Measurements from ENCODE around the gene LPCAT1.

The LPCAT1 gene

DNA sequence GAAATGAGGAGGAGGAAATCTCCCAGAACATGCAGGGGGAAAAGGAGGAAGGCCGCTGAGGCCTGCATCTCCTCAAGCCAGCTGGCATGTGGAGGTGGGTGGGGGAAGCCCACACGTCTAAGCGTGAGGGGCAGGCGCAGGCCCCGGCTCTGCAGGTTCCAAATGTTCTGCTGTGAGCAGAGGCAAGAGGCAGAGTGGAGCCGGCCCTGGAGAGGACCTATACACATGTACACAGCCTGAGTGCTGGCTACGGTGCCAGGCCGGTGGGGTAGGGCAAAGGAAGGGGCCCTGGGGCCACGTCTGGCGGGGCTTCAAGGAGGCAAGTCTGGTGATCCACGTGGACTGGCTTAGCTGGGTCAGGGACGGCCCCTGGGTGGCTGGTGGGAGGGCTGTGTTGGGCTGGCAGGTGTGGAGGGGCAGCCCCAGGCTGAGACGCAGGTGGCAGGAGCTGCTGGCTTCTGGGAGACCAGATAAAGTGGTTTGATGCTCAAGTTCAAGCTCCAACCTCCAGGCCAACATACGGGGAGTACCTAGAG, 26.4 kb downstream of the LPCAT1 start:
- Histone ChIP-seq H3K27me3 (ENCODE audit: insufficient read depth, low read length, poor library complexity, severe bottlenecking) (no peaks in the 10 kb centered on the region), H2AFZ (ENCODE audit: low read length) (no peak overlapping the region), H4K20me1 (ENCODE audit: insufficient read depth, low read length, poor library complexity, severe bottlenecking) (peaks cover 25% of the 10 kb centered on the region), H3K9me3 (ENCODE audit: insufficient read depth, low read depth, low read length) (no peaks in the 10 kb centered on the region), H3K4me2 (ENCODE audit: low read depth, low read length, poor library complexity, severe bottlenecking) (no peak overlapping the region), H3F3A (ENCODE audit: low read depth) (no peaks in the 10 kb centered on the region), H3K9me2 (replicated peaks; ENCODE audit: low read depth, low read length) (no peaks in the 10 kb centered on the region), H3K79me2 (ENCODE audit: insufficient read depth, low read length) (peaks cover 59% of the 10 kb centered on the region), H3K4me1 (ENCODE audit: insufficient read depth, low read length, poor library complexity, severe bottlenecking) (peaks cover 18% of the 10 kb centered on the region), H3K36me3 (ENCODE audit: insufficient read depth, low read length) (peaks cover 83% of the 10 kb centered on the region; the same call in 1 of the 2 replicates), H3K4me3 (ENCODE audit: low read length, poor library complexity, severe bottlenecking) (no peak overlapping the region), H3K9ac (ENCODE audit: low read depth, low read length, poor library complexity, severe bottlenecking) (no peak overlapping the region)
- TF ChIP-seq EZH2phosphoT487 (IDR thresholded peaks at IDR 0.05; ENCODE audit: borderline replicate concordance), result no peak
- TF ChIP-seq, protein P1, sequence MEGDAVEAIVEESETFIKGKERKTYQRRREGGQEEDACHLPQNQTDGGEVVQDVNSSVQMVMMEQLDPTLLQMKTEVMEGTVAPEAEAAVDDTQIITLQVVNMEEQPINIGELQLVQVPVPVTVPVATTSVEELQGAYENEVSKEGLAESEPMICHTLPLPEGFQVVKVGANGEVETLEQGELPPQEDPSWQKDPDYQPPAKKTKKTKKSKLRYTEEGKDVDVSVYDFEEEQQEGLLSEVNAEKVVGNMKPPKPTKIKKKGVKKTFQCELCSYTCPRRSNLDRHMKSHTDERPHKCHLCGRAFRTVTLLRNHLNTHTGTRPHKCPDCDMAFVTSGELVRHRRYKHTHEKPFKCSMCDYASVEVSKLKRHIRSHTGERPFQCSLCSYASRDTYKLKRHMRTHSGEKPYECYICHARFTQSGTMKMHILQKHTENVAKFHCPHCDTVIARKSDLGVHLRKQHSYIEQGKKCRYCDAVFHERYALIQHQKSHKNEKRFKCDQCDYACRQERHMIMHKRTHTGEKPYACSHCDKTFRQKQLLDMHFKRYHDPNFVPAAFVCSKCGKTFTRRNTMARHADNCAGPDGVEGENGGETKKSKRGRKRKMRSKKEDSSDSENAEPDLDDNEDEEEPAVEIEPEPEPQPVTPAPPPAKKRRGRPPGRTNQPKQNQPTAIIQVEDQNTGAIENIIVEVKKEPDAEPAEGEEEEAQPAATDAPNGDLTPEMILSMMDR (conservative IDR thresholded peaks at IDR 0.05; ENCODE audit: low read length), result no peak

GRCh38 chr5:1495525-1495897, 28.2 kb downstream of the LPCAT1 start:
- no peaks in the 10 kb centered on the region for H3K27me3 ChIP-seq (ENCODE audit: insufficient read depth, low read length, poor library complexity, severe bottlenecking)
- no peaks in the 10 kb centered on the region for H3K9me3 ChIP-seq (ENCODE audit: insufficient read depth, low read depth, low read length)
- TF ChIP-seq, protein P1 (conservative IDR thresholded peaks at IDR 0.05; ENCODE audit: low read length), result no peak
- TF ChIP-seq EZH2phosphoT487 (IDR thresholded peaks at IDR 0.05; ENCODE audit: borderline replicate concordance), result no peak
- no peak overlapping the region for H3K9ac ChIP-seq (ENCODE audit: low read depth, low read length, poor library complexity, severe bottlenecking)
- peaks cover 89% of the 10 kb centered on the region; the same call in 1 of the 2 replicates for H3K36me3 ChIP-seq (ENCODE audit: insufficient read depth, low read length)
- peaks cover 18% of the 10 kb centered on the region for H3K4me1 ChIP-seq (ENCODE audit: insufficient read depth, low read length, poor library complexity, severe bottlenecking)
- H4K20me1 ChIP-seq (ENCODE audit: insufficient read depth, low read length, poor library complexity, severe bottlenecking), result peaks cover 9% of the 10 kb centered on the region
- peak overlapping the region; percentile 50 for H3K4me2 ChIP-seq (ENCODE audit: low read depth, low read length, poor library complexity, severe bottlenecking)
- H3K4me3 ChIP-seq (ENCODE audit: low read length, poor library complexity, severe bottlenecking), result peak overlapping the region; percentile 39
- no peaks in the 10 kb centered on the region for H3F3A ChIP-seq (ENCODE audit: low read depth)
- no peaks in the 10 kb centered on the region for H3K9me2 ChIP-seq (replicated peaks; ENCODE audit: low read depth, low read length)
- H2AFZ ChIP-seq (ENCODE audit: low read length), result no peak overlapping the region
- H3K79me2 ChIP-seq (ENCODE audit: insufficient read depth, low read length), result peaks cover 41% of the 10 kb centered on the region

GRCh38 chr5:1494780-1495524, 28.8 kb downstream of the LPCAT1 start:
- no peaks in the 10 kb centered on the region for H3F3A ChIP-seq (ENCODE audit: low read depth)
- peak overlapping the region; percentile 43 for H3K4me3 ChIP-seq (ENCODE audit: low read length, poor library complexity, severe bottlenecking)
- H3K9me2 ChIP-seq (replicated peaks; ENCODE audit: low read depth, low read length), result no peaks in the 10 kb centered on the region
- no peak overlapping the region for H3K9ac ChIP-seq (ENCODE audit: low read depth, low read length, poor library complexity, severe bottlenecking)
- peak overlapping the region; percentile 50 for H3K4me2 ChIP-seq (ENCODE audit: low read depth, low read length, poor library complexity, severe bottlenecking)
- peaks cover 18% of the 10 kb centered on the region for H3K4me1 ChIP-seq (ENCODE audit: insufficient read depth, low read length, poor library complexity, severe bottlenecking)
- TF ChIP-seq EZH2phosphoT487 (IDR thresholded peaks at IDR 0.05; ENCODE audit: borderline replicate concordance), result no peak
- TF ChIP-seq, protein P1 (conservative IDR thresholded peaks at IDR 0.05; ENCODE audit: low read length), result no peak
- H3K79me2 ChIP-seq (ENCODE audit: insufficient read depth, low read length), result peaks cover 40% of the 10 kb centered on the region
- no peaks in the 10 kb centered on the region for H3K9me3 ChIP-seq (ENCODE audit: insufficient read depth, low read depth, low read length)
- H3K36me3 ChIP-seq (ENCODE audit: insufficient read depth, low read length), result peaks cover 89% of the 10 kb centered on the region; the same call in 1 of the 2 replicates
- H3K27me3 ChIP-seq (ENCODE audit: insufficient read depth, low read length, poor library complexity, severe bottlenecking), result no peaks in the 10 kb centered on the region
- H4K20me1 ChIP-seq (ENCODE audit: insufficient read depth, low read length, poor library complexity, severe bottlenecking), result peaks cover 9% of the 10 kb centered on the region
- H2AFZ ChIP-seq (ENCODE audit: low read length), result no peak overlapping the region

Data from Loucy (cell line).